ENCODE data around the gene LGMN.

DNA sequence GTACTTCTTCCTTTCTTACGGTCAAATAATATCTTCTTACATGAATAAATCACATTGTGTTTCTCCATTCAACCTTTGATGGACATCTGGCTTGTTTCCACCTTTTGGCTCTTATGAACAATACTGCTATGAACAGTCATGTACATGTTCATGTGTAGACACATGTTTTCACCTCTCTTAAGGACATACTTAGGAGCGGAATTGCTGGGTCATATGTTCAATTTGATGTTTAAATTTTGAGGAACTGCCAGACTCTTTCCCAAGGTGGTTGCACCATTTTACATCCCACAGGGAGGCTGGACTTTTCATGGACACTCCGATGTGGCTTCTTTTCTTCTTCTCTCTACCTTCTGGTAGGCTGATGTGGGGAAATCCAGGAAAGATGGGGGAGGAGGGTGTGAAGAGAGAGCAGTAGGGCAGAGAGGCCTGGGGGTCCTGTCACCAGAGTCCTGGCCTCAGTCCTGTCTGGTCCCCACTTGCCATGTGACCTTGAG, 16.8 kb downstream of the LGMN start:
- TF ChIP-seq, protein P1, sequence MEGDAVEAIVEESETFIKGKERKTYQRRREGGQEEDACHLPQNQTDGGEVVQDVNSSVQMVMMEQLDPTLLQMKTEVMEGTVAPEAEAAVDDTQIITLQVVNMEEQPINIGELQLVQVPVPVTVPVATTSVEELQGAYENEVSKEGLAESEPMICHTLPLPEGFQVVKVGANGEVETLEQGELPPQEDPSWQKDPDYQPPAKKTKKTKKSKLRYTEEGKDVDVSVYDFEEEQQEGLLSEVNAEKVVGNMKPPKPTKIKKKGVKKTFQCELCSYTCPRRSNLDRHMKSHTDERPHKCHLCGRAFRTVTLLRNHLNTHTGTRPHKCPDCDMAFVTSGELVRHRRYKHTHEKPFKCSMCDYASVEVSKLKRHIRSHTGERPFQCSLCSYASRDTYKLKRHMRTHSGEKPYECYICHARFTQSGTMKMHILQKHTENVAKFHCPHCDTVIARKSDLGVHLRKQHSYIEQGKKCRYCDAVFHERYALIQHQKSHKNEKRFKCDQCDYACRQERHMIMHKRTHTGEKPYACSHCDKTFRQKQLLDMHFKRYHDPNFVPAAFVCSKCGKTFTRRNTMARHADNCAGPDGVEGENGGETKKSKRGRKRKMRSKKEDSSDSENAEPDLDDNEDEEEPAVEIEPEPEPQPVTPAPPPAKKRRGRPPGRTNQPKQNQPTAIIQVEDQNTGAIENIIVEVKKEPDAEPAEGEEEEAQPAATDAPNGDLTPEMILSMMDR (IDR thresholded peaks at IDR 0.05; ENCODE audit: poor library complexity), result no peak
- TF ChIP-seq EZH2 (IDR thresholded peaks at IDR 0.05; ENCODE audit: borderline replicate concordance), result no peak

Measured in hepatocyte (in vitro differentiated cells).